Keratinocyte (primary cell): ENCODE data around the gene PLPP4. TPM values are rescaled to one million over a fixed set of nuclear protein-coding genes. Genes with fewer than 3 reads are reported as not detected.

Experiments
- DNase-seq: peaks from one replicate; pipeline ENCODE4 v3.0.0-alpha.2; 2011; ENCODE audit warnings: low read depth, missing footprints, low spot score
- FAIRE-seq: peaks from 2 replicates; lab custom pipeline; 2011; peaks lifted over from hg19 to GRCh38; lab: Jason Lieb, UNC
- H2AFZ ChIP-seq: 2 replicates; pipeline ENCODE4 v1.6.0; 2012; ENCODE audit warnings: low read length, control low read depth, inconsistent platforms; ENCODE audit not compliant: control insufficient read depth
- H3K27ac ChIP-seq: 2 replicates; pipeline ENCODE4 v1.5.1; 2011; ENCODE audit warnings: low read length; ENCODE audit not compliant: control insufficient read depth, insufficient read depth
- H3K27me3 ChIP-seq: 3 replicates; pipeline ENCODE4 v1.6.0; 2011; ENCODE audit warnings: low read length; ENCODE audit not compliant: control insufficient read depth, insufficient read depth; ENCODE audit errors: extremely low read depth
- H3K36me3 ChIP-seq, 2 experiments: 2 replicates in 1 of 2; 3 replicates in 1 of 2; pipeline ENCODE4 v1.5.1; 2011; ENCODE audit warnings: low read length in 2 of 2, mild to moderate bottlenecking in 1 of 2; ENCODE audit not compliant: control insufficient read depth in 2 of 2, insufficient read depth in 2 of 2; ENCODE audit errors: extremely low read depth in 1 of 2
- H3K4me1 ChIP-seq: 3 replicates; pipeline ENCODE4 v1.5.1; 2011; ENCODE audit warnings: low read length; ENCODE audit not compliant: control insufficient read depth, insufficient read depth; ENCODE audit errors: extremely low read depth
- H3K4me2 ChIP-seq: 3 replicates; pipeline ENCODE4 v1.6.0; 2011; ENCODE audit warnings: low read depth, low read length; ENCODE audit not compliant: control insufficient read depth, insufficient read depth; ENCODE audit errors: extremely low read depth
- H3K4me3 ChIP-seq, 3 experiments: fragments of 200-600 bp in 1 of 3; sonication (generic) in 1 of 3; 2 replicates in 2 of 3; 3 replicates in 1 of 3; pipeline ENCODE4 v1.5.1; 2011 to 2016; ENCODE audit warnings: low read length in 3 of 3, mild to moderate bottlenecking in 3 of 3, control low read depth in 2 of 3, inconsistent platforms in 1 of 3, low read depth in 1 of 3, mixed read lengths in 1 of 3, mixed run types in 1 of 3, moderate library complexity in 1 of 3; ENCODE audit not compliant: control insufficient read depth in 2 of 3, insufficient read depth in 2 of 3; ENCODE audit errors: extremely low read depth in 1 of 3
- H3K79me2 ChIP-seq: 2 replicates; pipeline ENCODE4 v1.6.0; 2012; ENCODE audit warnings: low read length; ENCODE audit not compliant: control insufficient read depth, insufficient read depth
- H3K9ac ChIP-seq: 3 replicates; pipeline ENCODE4 v1.6.0; 2011; ENCODE audit warnings: low read length; ENCODE audit not compliant: control insufficient read depth, insufficient read depth; ENCODE audit errors: extremely low read depth
- H3K9me1 ChIP-seq: 3 replicates; pipeline ENCODE4 v1.6.0; 2011; ENCODE audit warnings: low read length; ENCODE audit not compliant: control insufficient read depth, insufficient read depth; ENCODE audit errors: extremely low read depth
- H3K9me3 ChIP-seq: 2 replicates; pipeline ENCODE4 v1.5.1; 2012; ENCODE audit warnings: low read depth, low read length; ENCODE audit not compliant: control insufficient read depth
- H4K20me1 ChIP-seq: 3 replicates; pipeline ENCODE4 v1.6.0; 2011; ENCODE audit warnings: low read length; ENCODE audit not compliant: control insufficient read depth, insufficient read depth; ENCODE audit errors: extremely low read depth
- CTCF ChIP-seq, 3 experiments: IDR thresholded peaks in 1 of 3; conservative IDR thresholded peaks in 1 of 3; optimal IDR thresholded peaks in 1 of 3; 2 replicates in 2 of 3; 3 replicates in 1 of 3; pipeline versions ENCODE3 to v1.5.1; 2011; ENCODE audit warnings: low read length in 3 of 3, mild to moderate bottlenecking in 3 of 3, moderate library complexity in 2 of 3, control low read depth in 1 of 3, inconsistent platforms in 1 of 3; ENCODE audit not compliant: insufficient read depth in 2 of 3; ENCODE audit errors: extremely low read depth in 1 of 3
- EZH2 ChIP-seq: IDR thresholded peaks from one replicate; pipeline ENCODE4 v1.6.1; 2012; ENCODE audit warnings: inconsistent platforms, mild to moderate bottlenecking, low read length, moderate library complexity
- dilution Hi-C: fragments of 300-500 bp; cut with MboI; formaldehyde crosslinking; loops from one replicate; pipeline ENCODE4 v1.7.0; 2020; ENCODE audit warnings: low sequenced_read_pairs; ENCODE audit not compliant: extremely low pct_ligation_motif_present
- polyA plus RNA-seq, 5 experiments: library from polyadenylated mRNA; depleted of rRNA in 3 of 5; stranded (reverse) in 3 of 5; stranded (forward) in 1 of 5; unstranded in 1 of 5; fragments of >200 nt; gene quantifications; 1 replicate in 1 of 5; 2 replicates in 3 of 5; 3 replicates in 1 of 5; pipeline versions ENCODE4 v1.2.1 to v1.2.3, GENCODE V29; 2011 to 2012; ENCODE audit warnings: missing spikeins in 2 of 5, low read depth in 1 of 5, low replicate concordance in 1 of 5

Gene PLPP4
- polyA plus RNA-seq, 1 donor (not counting 4 experiments of a cell fraction or from before 2014, with no cell fraction given): 0.76 TPM

- no peak overlapping the region for H2AFZ ChIP-seq
- no peaks in the 10 kb centered on the region for H3K79me2 ChIP-seq
- H3K36me3 ChIP-seq: no peaks in the 10 kb centered on the region
- H3K9ac ChIP-seq: no peak overlapping the region
- dilution Hi-C loops: no loop called here
- no peak overlapping the region for H3K4me3 ChIP-seq
- H3K27ac ChIP-seq: no peak overlapping the region
- H3K27me3 ChIP-seq: peaks cover 1% of the 10 kb centered on the region
- no peaks in the 10 kb centered on the region for H3K9me3 ChIP-seq
- FAIRE-seq (no peak), DNase-seq (no peak)
- H3K4me2 ChIP-seq: no peak overlapping the region
- H3K4me1 ChIP-seq: peaks cover 4% of the 10 kb centered on the region
- no peaks in the 10 kb centered on the region for H4K20me1 ChIP-seq
- no peak for TF ChIP-seq CTCF (optimal IDR thresholded peaks at IDR 0.05 in 1 of 3, IDR thresholded peaks at IDR 0.05 in 1 of 3, conservative IDR thresholded peaks at IDR 0.05 in 1 of 3; ENCODE audit: extremely low read depth in 1 of 3, insufficient read depth in 2 of 3, low read length in 3 of 3)
- no peak for TF ChIP-seq EZH2
- H3K9me1 ChIP-seq: no peaks in the 10 kb centered on the region
These were observed 8.1 kb downstream of the PLPP4 start for GRCh38 chr10:120465138-120465537.

GRCh38 chr10:120466006-120466405 is 9.0 kb downstream of the PLPP4 start:
- dilution Hi-C loops: no loop called here
- Histone ChIP-seq H3K79me2 (no peaks in the 10 kb centered on the region), H3K27ac (no peak overlapping the region), H3K9ac (no peak overlapping the region), H3K4me3 (no peak overlapping the region), H4K20me1 (no peaks in the 10 kb centered on the region), H3K9me1 (no peaks in the 10 kb centered on the region), H3K4me1 (no peaks in the 10 kb centered on the region), H3K27me3 (no peaks in the 10 kb centered on the region), H2AFZ (no peak overlapping the region), H3K9me3 (no peaks in the 10 kb centered on the region), H3K4me2 (no peak overlapping the region), H3K36me3 (no peaks in the 10 kb centered on the region)
- no peak for DNase-seq
- FAIRE-seq: no peak
- TF ChIP-seq CTCF (optimal IDR thresholded peaks at IDR 0.05 in 1 of 3, IDR thresholded peaks at IDR 0.05 in 1 of 3, conservative IDR thresholded peaks at IDR 0.05 in 1 of 3; ENCODE audit: extremely low read depth in 1 of 3, insufficient read depth in 2 of 3, low read length in 3 of 3) (no peak), EZH2 (no peak)
